Hematopoietic multipotent progenitor cell treated with erythropoietin and hydrocortisone succinate and interleukin-3 and kit ligand, for 4 days (in vitro differentiated cells): ENCODE measurements around the gene AHNAK2.
A peak's percentile ranks its signal among the peaks of the same experiment; 100 is the strongest.
"Not testable (repeated sequence)": the region's sequence is repeated elsewhere in the genome, so short reads cannot be mapped to it uniquely, and the experiment has no call there.

Experiments used
- DNase-seq: peaks from one replicate; pipeline ENCODE4 v3.0.0-alpha.2; 2015

The AHNAK2 gene

DNA sequence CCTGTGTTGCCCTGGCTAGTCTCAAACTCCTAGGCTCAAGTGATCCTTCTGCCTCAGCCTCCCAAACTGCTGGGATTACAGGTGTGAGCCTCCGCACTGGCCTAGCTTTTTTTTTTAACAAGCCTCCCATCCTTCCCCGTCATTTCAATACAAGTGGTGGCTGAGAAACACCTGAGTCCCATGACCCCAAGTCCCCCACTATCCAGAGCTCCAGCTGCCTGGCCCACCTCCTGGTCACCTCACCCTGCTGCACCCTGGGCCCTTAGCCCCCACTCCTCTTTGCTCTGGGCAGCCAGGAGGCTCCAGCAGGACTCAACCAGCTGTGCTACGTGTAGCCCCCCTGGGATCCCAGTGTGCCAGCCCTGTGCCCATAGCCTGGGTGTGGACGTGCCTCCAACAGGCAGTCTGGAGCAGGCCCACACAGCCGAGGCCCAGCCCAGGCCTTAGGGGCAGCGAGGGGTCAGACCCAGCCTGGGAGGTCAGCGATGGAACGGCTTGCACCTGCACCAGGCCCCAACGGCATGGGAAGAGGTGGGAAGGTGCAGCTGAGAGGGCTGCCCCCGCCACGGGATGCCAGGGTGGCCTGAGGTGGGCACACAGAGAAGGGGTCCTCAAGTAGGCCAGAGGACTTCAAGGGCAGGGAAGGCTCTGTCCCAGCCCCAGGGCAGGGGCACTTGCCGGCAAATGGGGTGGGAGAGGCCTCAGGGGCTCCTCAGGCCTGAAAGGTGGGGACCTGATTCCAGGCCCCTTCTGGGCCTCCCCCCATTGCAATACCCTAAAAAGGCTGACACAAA is 6.5 kb downstream of the AHNAK2 start:
- DNase-seq: no peak

DNA sequence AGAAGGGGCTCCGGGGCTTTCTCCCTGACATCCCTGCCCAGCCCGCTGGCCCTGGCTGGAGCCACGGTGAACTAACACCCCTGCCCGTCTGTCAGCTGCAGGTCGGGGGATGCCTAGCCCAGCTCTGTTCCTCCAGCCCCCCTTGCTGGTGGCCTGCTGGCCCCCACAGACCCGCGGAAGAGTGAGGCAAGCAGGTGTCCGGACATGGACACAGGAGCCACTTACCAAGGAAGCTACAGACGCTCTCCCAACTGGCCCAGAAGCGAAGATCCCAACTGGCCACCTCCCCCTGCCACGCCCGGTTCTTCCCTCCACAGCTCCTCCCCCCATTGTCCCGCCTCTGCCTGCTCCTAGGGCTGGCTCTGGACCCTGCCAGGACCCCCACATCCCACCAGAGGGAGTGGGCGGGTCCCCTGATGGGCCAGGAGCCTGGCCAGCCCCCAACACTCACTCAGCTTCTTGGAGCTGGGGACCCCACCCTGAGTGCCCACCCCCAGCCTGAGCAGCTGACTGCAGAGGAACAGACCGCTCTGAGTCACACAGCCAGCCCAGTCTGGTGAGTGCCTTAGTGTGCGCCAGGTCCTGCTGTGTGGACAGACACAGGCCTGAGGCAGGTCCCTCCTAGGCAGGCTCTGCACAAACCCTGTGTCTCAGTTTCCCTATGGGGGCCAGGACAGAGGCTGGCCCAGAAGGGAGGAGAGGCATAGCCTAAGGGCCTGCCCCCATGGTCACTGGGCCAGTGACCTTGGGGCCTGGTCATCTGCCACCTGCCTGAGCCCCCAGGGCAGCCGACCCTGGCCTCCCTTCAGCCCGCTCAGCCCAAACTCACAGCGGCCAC is 7.7 kb downstream of the AHNAK2 start:
- DNase-seq: no peak

DNA sequence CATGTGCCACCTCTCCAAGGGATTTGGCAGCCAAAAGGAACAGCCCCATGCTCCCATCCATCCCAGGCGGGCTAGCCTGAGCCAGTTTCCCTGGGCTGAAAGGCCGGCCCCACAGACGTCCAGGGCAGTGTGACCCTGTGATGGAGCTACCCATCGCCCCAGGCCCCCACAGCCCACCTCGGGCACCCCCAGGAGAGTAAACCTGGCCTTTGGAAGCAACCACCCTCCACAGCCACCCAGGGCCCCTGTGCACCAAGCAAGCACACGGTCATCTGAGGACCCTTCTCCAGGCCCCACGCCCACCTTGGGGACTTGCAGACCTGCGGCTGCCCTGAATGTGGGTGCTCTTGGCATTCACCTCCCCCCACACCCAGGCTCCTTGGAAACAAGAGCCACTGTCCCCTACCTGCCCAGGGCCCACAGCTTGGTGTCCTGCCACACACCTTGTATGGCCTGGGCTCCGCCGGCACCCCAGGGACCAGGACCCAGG is 8.4 kb downstream of the AHNAK2 start:
- DNase-seq: no peak

DNA sequence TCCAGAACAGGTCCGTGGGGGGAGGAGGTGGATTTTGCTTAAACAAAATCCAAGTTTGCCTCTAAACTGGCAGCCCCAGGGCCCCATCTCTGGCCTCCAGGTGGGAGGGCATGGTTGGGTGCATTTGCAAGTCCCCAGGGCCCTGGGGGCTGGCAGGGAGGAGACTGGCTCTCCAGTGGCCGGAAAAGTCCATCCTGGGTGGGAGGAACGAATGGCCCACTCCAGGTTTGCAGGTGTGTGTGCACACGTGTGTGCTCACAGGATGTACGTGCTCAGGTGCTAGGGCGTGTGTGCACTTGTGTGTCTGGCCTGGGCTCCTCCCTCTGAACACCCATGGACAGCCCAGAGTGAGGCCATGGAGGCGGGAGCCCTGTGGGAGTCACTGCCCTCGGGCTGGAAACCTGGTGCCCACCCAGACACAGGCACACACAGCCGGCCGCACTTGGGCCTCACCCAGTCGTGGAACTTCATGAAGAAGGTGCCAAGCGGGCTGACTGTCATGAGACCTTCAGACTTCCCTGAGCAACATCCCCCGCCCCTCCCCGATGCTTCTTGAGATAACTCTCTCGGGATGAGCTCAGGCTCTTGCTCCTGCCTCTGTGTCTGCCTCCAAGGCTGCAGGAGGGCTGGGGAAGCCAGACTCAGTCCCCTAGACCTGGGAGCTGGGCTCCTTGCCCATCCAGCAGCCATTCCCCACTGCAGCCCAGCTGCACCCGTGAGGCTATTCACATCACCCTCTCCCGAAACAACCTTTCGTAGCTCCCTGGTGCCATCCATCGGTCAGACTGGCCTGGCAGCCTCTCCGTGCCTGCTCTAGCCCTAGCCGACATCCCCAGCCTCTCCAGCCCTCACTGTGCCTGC is 9.4 kb downstream of the AHNAK2 start:
- no peak for DNase-seq

DNA sequence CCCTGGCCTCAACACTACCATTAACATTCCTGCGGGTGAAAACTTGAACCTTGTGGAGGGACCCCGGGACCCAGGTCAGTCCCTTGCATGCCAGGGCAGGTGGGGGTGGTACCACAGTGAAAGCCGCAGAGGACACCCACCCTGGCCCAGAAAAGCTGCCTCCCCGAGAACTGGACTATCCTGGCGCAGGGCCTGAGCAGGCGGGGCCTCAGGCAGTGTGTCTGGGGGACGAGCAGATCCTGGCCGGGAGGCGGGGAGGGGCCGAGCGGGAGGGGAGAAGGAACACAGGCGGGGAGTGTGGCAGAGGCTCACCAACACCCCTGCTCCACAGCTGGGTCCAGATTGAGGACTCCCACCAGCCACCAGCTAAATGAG is 10.0 kb downstream of the AHNAK2 start:
- DNase-seq: no peak

DNA sequence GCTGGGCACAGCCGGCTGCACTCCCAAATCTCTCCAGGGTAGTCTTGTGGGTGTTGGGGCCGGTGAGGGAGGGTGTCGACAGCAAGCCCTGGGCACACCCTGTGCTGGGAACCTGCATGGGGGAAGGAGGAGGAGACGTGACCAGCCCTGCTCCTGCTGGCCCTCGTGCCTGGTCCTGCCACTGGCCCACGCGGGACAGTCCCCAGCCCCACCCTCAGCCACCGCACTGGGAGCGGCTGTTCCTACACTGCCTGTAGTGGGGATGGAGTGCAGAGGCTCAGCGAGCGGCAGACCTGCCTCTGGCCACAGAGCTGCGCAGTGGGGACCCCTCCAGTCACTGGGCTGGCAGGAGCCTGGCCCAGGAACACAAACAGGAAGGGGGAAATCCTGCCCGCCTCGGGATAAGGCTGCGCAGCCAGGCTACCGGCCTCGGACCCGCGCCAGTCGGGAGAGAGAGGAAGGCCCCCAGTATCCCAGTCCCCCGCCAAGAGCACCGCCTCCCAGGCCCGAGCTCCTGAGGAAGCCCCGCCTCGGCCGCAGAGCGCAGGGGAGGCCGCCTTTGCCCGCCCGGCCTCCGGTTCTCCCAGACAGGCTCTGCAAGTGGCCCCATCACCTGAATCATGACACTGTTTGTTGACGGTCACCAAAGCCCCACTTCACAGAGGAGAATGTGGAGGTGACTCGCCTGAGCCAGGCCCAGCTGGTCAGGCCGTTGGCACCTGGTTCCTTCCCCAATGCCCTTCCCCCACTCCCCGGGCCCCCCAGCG is 10.6 kb downstream of the AHNAK2 start:
- peak; percentile 35 for DNase-seq

DNA sequence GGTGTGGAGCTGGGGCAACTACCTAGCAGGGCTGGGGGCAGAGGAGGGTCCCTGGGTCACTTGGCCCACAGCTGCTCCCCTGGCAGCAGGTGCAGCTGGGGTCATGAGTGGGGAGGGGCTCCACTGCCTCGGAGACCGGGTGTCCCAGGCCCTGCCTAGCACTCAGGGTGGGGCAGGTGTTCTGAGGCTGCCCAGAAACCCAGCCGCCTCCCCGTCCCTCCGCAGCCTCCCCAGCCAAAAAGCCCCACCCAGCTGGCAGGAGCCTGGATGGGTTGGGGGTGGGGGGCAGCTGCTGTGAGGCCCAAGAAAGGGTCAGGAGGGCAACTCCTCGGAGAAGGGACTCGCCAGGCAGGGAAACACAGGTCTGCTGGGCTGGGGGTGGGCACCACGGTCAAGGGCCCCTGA is 11.2 kb downstream of the AHNAK2 start:
- no peak for DNase-seq

DNA sequence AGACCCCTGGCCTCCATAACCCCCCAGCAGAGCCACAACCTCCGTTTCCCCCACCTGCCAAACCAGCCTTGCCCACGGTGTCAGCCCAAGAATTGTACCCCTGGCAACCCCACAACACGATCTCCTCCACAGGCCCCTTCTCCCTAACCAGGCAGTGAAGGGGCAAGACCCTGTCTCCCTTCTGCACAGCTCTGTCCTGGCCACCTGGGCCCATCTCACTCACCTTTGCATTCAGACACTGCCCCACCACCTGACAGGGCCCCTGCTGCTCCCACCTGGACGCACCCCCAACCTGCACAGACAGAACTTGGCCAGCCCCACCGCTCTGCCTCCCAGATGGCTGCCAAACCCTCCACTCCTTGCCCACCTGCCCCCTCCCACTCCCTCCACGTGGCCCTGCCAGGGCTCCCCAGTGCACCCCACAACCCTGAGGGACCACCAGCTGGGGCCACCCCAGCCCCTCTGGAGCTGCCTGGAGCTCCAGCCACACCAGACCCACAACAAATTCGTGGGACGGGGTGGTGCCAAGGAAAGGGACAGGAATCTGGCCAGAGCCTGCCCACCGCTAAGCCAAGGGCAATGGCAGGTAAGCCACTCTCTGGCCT is 11.8 kb downstream of the AHNAK2 start:
- no peak for DNase-seq

DNA sequence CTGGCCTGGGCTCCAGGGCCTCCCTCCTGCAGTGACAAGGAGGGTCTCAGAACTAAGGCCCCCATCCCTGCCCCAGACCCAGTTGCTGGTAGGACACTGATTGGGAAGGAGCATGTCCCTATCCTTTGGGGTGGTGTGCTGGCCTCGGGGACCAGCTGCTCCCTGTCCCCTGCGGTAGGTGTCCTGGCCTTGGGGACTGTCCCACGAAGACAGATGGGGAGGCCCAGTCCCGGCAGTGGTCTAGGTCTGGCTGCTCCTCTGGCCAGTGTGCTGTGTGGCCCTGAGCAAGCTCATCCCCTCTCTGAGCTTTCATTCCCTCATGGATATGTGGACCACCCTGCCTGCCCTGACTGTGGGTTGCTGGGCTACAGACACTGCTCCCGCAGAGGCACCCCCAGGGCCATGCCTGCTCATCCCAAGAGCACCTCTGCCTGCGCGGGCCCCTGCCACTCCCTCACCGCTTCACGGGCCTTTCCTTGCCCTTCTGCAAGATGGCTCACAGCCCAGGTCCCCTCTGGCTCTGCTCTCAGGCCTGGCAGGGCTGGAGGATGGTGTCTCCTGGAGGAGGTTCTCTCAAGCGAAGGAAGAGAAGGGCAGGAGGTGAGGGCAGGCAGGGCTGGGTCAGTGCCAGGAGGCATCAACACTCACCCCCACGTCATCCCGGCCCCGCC is 12.5 kb downstream of the AHNAK2 start:
- DNase-seq: no peak

DNA sequence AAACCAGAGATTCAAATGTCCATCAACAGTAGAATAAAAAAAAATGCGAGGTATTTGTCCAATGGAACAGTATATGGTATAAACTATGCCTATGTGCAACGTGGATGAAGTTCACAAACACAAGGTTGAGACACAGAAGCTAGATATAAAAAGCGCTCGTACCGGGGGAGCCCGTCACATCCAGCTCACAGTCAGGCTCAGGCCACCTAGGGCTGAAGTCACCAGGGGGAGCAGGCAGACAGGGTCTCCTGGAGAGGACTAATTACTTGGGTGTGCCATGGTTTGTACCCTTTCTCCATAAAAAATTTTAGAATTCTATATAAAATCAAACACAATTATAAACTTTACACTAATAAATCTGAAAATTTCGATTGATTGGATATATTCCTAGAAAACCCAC is 13.6 kb downstream of the AHNAK2 start:
- no peak for DNase-seq

DNA sequence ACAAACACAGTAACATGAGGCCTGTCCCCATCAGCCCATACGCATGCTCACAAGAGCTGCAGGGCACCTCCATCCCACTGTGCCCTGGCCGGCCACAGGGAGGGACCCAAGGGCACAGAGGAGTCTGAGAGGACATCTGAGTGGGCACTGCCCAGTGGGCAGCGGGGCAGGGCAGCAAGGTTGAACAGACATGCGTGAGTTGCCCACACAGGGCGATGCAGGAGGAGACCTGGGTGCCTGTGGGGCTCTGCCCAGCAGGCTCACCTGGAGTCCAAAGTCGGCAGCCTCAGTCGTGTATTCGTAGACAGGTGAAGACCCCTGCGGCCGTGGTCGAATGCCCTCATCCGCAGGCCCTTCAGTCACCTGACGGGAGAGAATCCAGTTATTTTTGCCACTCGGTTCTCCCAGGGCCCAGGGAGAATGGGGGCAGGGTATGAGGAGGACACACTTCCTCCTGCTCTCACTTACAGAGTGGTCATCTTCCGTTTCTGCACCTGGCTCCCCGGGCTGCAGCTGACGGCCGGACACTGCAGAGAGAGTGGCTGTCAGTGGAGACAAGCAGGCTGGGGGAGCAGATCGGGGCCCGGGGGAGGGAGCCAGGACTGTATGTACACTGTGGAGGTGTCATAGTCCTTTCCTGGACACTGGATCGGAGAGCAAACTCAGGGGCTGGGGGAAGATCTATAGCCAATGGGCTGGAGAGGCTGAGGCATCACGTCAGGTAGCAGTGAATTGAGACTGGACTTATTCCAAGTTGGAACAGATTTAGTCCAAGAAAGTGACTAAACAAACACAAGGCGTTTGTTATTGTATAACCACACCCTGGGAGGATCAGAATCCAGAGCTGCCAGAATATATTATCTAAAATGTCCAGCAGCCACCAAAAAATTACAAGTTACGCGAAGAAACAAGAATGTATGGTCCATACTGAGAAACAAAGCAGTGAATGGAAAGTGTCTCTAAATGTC is 20.7 kb downstream of the AHNAK2 start:
- DNase-seq: no peak

DNA sequence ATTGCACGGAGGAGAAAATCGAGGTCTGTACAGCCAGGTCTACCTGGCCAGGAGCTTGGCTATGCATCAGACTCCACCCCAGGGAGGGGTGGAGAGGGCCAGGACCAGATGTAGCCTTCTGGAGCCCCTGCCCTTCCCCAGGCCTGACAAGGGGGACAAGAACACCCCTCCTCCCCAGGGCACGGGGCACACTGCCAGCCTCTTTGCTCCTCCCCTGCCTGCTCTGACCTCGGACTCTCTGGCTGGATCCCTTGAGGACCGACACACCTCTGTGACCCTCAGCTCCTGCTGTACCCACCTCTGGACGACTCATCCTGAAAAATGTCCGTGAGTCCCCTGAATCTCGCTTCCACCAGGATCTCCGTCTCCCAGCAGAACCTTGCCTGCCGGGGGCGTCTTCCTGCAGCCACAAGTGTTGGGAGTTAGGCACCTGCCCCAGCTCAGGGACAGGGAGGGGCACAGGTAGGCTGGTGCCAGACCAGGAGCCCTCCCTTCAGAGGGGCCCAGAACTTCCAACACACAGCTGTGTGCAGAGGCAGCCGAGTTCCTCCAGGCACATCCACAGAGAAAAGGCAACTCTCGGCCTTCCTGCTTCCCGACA is 21.8 kb downstream of the AHNAK2 start:
- DNase-seq: no peak

DNA sequence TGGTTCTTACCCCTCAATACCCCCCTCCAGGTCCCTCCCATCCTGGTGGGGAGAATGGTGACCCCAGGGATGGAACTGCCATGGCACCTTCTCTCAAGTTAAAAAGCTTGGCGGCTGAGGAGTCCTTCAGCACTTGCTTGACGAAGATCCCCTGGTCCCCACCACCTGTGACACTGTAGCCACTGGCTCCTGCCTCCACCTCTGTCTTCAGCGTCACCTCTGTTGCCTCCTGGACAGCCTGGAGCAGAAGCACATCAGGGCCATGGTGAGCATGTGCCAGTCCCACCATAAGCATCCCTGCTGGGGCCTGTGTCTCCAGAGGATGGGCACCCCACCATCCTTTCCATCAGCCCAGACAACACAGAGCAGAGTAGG is 22.8 kb downstream of the AHNAK2 start:
- no peak for DNase-seq

DNA sequence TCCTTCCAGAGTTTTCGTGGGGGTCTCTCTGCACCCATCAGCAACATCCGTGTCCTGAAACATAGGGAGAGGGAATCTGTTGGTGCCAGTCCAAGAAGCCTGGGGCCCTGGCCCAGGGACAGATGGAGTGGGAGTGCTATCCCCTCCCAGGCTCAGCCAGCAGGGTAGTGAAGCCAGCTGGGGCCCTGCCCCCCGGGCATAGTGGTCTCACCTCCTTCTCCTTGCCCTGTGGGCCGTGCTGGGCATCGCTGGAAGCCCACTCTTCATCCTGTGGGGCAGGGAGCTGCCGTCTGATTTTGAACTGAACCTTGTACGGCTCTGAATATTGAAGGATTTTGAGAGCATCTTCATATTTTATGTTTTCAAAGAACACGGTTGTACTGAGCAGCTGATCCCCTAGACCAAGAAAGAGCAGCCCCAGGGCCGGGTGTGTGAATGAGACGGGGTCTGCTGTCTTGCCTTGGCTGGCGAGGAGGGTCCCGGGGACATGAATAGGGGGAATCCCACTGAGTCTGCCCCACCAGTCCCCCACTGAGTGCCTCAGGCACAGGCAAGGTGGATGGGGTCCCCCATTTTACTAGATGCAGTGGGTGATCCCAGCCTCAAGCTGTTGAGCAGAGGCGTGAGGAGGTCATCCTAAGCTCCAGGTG is 23.3 kb downstream of the AHNAK2 start:
- DNase-seq: no peak

DNA sequence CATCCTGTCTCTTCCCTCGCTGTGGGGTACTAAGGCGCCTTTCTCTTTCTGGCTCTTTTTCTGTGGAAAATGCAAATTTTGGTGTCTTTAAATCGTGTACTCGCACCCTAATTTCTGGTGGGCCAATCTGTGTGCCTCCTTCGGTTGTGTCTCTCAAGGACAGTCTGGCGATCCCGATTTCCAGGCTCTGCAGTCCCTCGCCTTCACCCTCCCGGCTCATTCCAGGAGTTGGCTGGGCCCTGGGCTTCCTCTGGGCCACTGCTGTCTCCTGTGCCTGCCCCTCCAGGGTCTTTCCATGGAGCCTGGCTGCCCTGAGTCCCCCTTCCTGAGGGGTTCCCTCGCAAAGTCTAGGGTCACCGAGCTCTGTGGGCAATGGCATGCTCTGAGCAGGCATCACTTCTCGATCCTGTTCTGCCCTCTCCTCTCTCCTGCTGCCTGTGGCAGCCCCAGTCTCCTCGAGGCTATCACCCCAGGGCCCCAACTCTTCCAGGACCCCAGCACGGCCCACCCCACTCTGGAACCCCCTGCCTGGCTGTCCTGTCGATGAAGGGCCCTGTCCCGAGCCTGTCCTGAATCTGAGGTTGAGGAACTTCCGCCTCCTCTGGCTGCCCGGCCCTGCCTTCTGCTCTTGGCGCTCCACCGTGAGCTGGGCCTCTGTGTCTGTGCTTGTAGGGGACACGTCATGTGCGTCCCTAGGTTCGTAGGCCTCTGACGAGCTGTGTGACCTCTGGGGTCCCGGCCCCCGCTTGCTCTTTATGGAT is 24.1 kb downstream of the AHNAK2 start:
- DNase-seq: no peak

DNA sequence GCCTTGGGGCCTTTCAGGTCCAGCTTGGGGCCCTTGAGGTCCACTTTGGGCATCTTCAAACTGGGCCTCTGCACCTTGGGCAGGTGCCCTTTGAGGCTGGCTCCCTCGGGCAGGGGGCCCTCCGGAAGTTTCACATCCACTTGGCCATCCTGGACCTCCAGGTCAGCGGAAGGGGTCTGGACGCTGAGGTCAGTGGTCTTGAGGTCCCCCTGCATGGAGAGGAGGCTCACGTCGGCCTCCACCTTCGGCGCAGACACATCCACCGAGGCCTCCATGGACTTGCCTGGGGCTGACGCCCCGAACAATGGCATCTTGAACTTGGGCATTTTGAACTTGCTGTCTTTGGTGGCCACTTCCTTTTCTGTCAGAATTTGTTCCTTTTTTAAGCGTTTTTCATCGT is 25.1 kb downstream of the AHNAK2 start:
- no peak for DNase-seq

DNA sequence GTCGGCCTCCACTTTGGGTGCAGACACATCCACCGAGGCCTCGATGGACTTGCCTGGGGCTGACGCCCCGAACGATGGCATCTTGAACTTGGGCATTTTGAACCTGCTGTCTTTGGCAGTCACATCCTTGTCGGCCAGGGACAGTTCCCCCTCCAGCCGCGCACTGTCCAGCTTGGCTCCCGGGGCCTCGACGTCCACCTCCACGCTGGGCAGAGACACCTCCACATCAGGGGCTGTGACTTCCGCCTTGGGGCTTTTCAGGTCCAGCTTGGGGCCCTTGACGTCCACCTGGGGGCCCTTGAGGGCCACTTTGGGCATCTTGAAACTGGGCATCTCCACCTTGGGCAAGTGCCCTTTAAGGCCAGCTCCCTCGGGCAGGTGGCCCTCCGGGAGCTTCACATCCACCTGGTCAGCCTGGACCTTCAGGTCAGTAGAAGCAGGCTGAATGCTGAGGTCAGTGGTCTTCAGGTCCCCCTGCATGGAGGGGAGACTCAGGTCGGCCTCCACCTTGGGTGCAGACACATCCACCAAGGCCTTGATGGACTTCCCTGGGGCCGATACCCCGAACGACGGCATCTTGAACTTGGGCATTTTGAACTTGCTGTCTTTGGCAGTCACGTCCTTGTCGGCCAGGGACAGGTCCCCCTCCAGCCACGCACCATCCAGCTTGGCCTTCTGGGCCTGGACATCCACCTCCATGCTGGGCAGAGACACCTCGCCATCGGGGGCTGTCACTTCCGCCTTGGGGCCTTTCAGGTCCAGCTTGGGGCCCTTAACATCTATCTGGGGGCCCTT is 26.1 kb downstream of the AHNAK2 start:
- not testable (repeated sequence) for DNase-seq

DNA sequence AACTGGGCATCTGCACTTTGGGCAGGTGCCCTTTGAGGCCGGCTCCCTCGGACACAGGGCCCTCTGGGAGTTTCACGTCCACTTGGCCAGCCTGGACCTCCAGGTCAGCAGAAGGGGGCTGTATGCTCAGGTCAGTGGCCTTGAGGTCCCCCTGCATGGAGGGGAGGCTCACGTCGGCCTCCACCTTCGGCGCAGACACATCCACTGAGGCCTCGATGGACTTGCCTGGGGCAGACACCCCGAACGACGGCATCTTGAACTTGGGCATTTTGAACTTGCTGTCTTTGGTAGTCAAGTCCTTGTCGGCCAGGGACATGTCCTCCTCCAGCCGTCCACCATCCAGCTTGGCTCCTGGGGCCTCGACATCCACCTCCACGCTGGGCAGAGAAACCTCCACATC is 27.5 kb downstream of the AHNAK2 start:
- not testable (repeated sequence) for DNase-seq
